Measurements from ENCODE around the gene CR1. TPM values are rescaled to one million over a fixed set of nuclear protein-coding genes. Genes with fewer than 3 reads are reported as not detected.

CR1 gene
- total RNA-seq, 4 donors from 2014 or later, result 0.88 to 23.9 (median 2.7) TPM

DNA sequence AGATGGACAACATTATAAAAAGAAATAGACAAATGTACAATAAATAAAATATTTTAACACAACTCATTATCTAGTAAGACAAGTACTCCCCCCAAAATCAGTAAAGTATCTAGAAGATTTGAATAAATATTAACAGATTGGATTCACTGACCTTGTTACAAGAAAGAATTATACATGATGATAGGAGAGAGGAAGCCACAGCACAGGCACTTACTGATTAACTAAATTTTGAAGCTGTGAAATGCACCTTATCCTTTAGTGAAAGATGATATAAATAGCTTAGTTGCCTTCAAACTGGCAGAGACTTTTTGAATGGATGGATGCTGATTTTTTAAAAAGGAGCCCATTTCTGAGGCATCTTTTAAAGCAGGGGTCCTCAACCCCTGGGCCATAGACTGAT is 8.5 kb downstream of the CR1 start:
- no peak overlapping the region for H3K4me3 ChIP-seq
- H3K36me3 ChIP-seq, result no peaks in the 10 kb centered on the region
- no peak for DNase-seq
- H3K9me3 ChIP-seq, result no peaks in the 10 kb centered on the region
- no peak for TF ChIP-seq POLR2A (IDR thresholded peaks at IDR 0.05)
- TF ChIP-seq, protein P1, sequence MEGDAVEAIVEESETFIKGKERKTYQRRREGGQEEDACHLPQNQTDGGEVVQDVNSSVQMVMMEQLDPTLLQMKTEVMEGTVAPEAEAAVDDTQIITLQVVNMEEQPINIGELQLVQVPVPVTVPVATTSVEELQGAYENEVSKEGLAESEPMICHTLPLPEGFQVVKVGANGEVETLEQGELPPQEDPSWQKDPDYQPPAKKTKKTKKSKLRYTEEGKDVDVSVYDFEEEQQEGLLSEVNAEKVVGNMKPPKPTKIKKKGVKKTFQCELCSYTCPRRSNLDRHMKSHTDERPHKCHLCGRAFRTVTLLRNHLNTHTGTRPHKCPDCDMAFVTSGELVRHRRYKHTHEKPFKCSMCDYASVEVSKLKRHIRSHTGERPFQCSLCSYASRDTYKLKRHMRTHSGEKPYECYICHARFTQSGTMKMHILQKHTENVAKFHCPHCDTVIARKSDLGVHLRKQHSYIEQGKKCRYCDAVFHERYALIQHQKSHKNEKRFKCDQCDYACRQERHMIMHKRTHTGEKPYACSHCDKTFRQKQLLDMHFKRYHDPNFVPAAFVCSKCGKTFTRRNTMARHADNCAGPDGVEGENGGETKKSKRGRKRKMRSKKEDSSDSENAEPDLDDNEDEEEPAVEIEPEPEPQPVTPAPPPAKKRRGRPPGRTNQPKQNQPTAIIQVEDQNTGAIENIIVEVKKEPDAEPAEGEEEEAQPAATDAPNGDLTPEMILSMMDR (IDR thresholded peaks at IDR 0.05), result no peak
- no peaks in the 10 kb centered on the region for H3K27me3 ChIP-seq
- H3K27ac ChIP-seq, result no peak overlapping the region
- H3K4me1 ChIP-seq, result no peaks in the 10 kb centered on the region

DNA sequence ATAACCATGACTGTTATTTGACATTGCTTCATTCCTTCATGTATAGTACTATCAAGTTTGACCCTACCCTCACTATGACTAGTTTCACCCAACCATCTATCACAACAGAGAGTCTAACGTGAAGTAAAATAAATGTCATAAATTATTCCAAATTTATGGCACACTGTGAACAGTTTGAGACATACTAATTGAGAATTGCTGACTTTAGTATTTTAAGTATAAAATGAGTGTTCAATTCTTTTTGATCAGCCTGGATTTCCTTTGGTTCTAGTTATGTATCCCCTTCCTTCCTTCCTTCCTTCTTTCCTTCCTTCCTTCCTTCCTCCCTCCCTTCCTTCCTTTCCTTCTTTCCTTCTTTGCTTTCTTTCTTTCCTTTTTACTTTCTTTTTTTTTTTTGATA is 14.5 kb downstream of the CR1 start:
- Histone ChIP-seq H3K4me3 (no peak overlapping the region), H3K36me3 (no peaks in the 10 kb centered on the region), H3K4me1 (no peaks in the 10 kb centered on the region), H3K27me3 (no peaks in the 10 kb centered on the region), H3K9me3 (no peaks in the 10 kb centered on the region), H3K27ac (no peak overlapping the region)
- no peak for DNase-seq
- TF ChIP-seq, protein P1 (IDR thresholded peaks at IDR 0.05), result no peak
- TF ChIP-seq POLR2A (IDR thresholded peaks at IDR 0.05), result no peak

DNA sequence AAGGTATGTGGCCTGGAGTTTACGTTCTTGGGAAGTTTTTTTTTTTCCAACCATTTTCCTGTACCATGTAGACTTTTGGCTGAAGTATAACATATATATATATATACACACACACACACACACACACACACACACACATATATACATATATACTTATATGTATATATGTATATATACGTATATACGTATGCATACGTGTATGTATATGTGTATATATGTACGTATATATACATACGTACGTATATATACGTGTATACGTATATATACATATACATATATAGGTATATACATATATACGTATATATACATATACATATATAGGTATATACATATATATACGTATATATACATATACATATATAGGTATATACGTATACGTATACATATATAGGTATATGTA is 18.9 kb downstream of the CR1 start:
- Histone ChIP-seq H3K27me3 (no peaks in the 10 kb centered on the region), H3K36me3 (no peaks in the 10 kb centered on the region), H3K4me3 (no peak overlapping the region), H3K27ac (no peak overlapping the region), H3K4me1 (no peaks in the 10 kb centered on the region), H3K9me3 (no peaks in the 10 kb centered on the region)
- no peak for DNase-seq
- TF ChIP-seq, protein P1 (IDR thresholded peaks at IDR 0.05), result no peak
- no peak for TF ChIP-seq POLR2A (IDR thresholded peaks at IDR 0.05)

DNA sequence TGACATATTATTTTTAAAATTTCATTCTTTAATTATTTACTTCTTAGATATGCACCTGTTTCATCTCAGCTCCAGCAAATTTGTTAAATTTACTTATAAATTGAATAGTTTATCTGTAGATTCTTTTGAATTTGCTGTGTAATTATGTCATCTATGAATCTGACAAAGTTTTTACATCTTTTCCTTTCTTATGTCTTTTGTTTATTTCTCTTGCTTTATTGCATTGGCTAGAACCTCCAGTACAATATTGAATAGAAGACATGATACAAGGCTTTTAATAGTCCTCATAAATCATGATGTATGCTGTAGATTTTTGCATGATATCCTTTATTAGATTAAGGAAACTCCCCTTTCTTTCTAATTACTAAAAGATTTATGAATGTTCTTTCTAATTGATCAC is 20.8 kb downstream of the CR1 start:
- Histone ChIP-seq H3K9me3 (no peaks in the 10 kb centered on the region), H3K27ac (no peak overlapping the region), H3K36me3 (no peaks in the 10 kb centered on the region), H3K27me3 (no peaks in the 10 kb centered on the region), H3K4me3 (no peak overlapping the region), H3K4me1 (no peaks in the 10 kb centered on the region)
- DNase-seq, result no peak
- TF ChIP-seq, protein P1 (IDR thresholded peaks at IDR 0.05), result no peak
- TF ChIP-seq POLR2A (IDR thresholded peaks at IDR 0.05), result no peak

DNA sequence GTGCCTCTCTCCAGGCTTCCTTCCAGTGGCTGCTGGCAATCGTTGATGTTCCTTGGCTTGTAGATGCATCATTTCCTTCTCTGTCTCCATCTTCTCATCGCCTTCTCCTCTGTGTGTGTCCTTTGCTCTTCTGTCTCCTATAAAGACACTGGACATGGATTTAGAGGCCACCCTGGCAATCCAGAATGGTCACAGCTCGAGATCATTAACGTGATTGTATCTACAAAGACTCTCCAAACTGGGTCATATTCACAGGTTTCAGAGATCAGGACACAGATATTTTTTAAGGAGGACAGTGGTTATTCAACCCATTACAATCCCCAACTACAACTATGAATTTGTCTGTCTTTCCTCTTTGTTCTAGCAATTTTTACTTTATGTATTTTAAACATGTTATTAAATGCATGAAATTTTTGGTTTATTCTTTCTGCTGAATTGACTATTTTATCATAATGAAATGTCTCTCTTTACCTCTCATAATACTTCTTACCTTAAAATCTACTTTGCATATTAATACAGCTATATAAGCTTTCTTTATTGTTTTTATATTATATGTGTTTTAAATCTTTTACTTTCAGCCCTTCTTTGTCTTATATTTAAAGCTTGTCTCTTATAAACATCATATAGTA is 22.8 kb downstream of the CR1 start:
- Histone ChIP-seq H3K36me3 (no peaks in the 10 kb centered on the region), H3K27ac (no peak overlapping the region), H3K4me3 (no peak overlapping the region), H3K4me1 (no peaks in the 10 kb centered on the region), H3K9me3 (no peaks in the 10 kb centered on the region), H3K27me3 (no peaks in the 10 kb centered on the region)
- DNase-seq, result no peak
- no peak for TF ChIP-seq POLR2A (IDR thresholded peaks at IDR 0.05)
- TF ChIP-seq, protein P1 (IDR thresholded peaks at IDR 0.05), result no peak

Data from Peyer's patch (tissue), 4 donors.